ENCODE results near the gene ABCG1.

The ABCG1 gene

GRCh38 chr21:42209801-42210479 is 9.0 kb upstream of the ABCG1 start:
- no peak for DNase-seq (ENCODE audit: extremely low spot score)
- TF ChIP-seq TARDBP (IDR thresholded peaks at IDR 0.05) (no peak), L3MBTL2 (conservative IDR thresholded peaks at IDR 0.05) (no peak)
- ChIA-PET POLR2A (no interaction called here), CTCF (no interaction called here)

GRCh38 chr21:42212266-42212665 is 6.7 kb upstream of the ABCG1 start:
- POLR2A ChIA-PET: interaction anchor here (0.7 kb wide), 1 partner anchor 254 kb away, joined by 3 read pairs; no protein-coding TSS in a partner anchor
- CTCF ChIA-PET: no interaction called here
- TF ChIP-seq FOXK2 (IDR thresholded peaks at IDR 0.05) (no peak), L3MBTL2 (conservative IDR thresholded peaks at IDR 0.05) (no peak), LEF1 (IDR thresholded peaks at IDR 0.05; ENCODE audit: borderline replicate concordance) (no peak), PKNOX1 (IDR thresholded peaks at IDR 0.05) (no peak), TARDBP (IDR thresholded peaks at IDR 0.05) (no peak), SUZ12 (IDR thresholded peaks at IDR 0.05) (no peak), HDGF (IDR thresholded peaks at IDR 0.05; ENCODE audit: borderline replicate concordance) (no peak), FOXA1 (IDR thresholded peaks at IDR 0.05) (no peak), CTBP1 (IDR thresholded peaks at IDR 0.05; ENCODE audit: borderline replicate concordance) (no peak), NFRKB (IDR thresholded peaks at IDR 0.05) (no peak), ARNT (IDR thresholded peaks at IDR 0.05) (no peak), BHLHE40 (IDR thresholded peaks at IDR 0.05; ENCODE audit: borderline replicate concordance) (no peak), SP1 (IDR thresholded peaks at IDR 0.05) (no peak), FOXM1 (IDR thresholded peaks at IDR 0.05; ENCODE audit: borderline replicate concordance) (no peak), ELF4 (IDR thresholded peaks at IDR 0.05) (no peak), ZNF384 (IDR thresholded peaks at IDR 0.05) (no peak)
- no peak for DNase-seq (ENCODE audit: extremely low spot score)

- no peak for DNase-seq (ENCODE audit: extremely low spot score)
- ChIA-PET POLR2A (interaction anchor here (0.7 kb wide), 1 partner anchor 255 kb away, joined by 3 read pairs; no protein-coding TSS in a partner anchor), CTCF (no interaction called here)
- TF ChIP-seq L3MBTL2 (conservative IDR thresholded peaks at IDR 0.05) (no peak), ZNF384 (IDR thresholded peaks at IDR 0.05) (no peak), CTBP1 (IDR thresholded peaks at IDR 0.05; ENCODE audit: borderline replicate concordance) (no peak), SP1 (IDR thresholded peaks at IDR 0.05) (no peak), PKNOX1 (IDR thresholded peaks at IDR 0.05) (no peak), LEF1 (IDR thresholded peaks at IDR 0.05; ENCODE audit: borderline replicate concordance) (no peak), ARNT (IDR thresholded peaks at IDR 0.05) (no peak)
Observed at GRCh38 chr21:42213082-42213774, 5.7 kb upstream of the ABCG1 start.

- TF ChIP-seq ARNT (IDR thresholded peaks at IDR 0.05) (no peak), SP1 (IDR thresholded peaks at IDR 0.05) (no peak), BHLHE40 (IDR thresholded peaks at IDR 0.05; ENCODE audit: borderline replicate concordance) (no peak), FOXA1 (IDR thresholded peaks at IDR 0.05) (no peak)
- ChIA-PET POLR2A (no interaction called here), CTCF (no interaction called here)
- DNase-seq (ENCODE audit: extremely low spot score): no peak
Observed at GRCh38 chr21:42214081-42214750, 4.7 kb upstream of the ABCG1 start.

- no peak for TF ChIP-seq LEF1 (IDR thresholded peaks at IDR 0.05; ENCODE audit: borderline replicate concordance)
- no peak for TF ChIP-seq ELF4 (IDR thresholded peaks at IDR 0.05)
- TF ChIP-seq CTBP1 (IDR thresholded peaks at IDR 0.05; ENCODE audit: borderline replicate concordance): no peak
- TF ChIP-seq SUZ12 (IDR thresholded peaks at IDR 0.05): no peak
- TF ChIP-seq HDGF (IDR thresholded peaks at IDR 0.05; ENCODE audit: borderline replicate concordance): no peak
- TF ChIP-seq NFRKB (IDR thresholded peaks at IDR 0.05): no peak
- no peak for TF ChIP-seq FOXK2 (IDR thresholded peaks at IDR 0.05)
- TF ChIP-seq L3MBTL2 (conservative IDR thresholded peaks at IDR 0.05): no peak
- ChIA-PET POLR2A (no interaction called here), CTCF (no interaction called here)
- no peak for DNase-seq (ENCODE audit: extremely low spot score)
Observed at GRCh38 chr21:42214921-42215320, 4.0 kb upstream of the ABCG1 start.

GRCh38 chr21:42215942-42216725 is 2.8 kb upstream of the ABCG1 start:
- TF ChIP-seq HDGF (IDR thresholded peaks at IDR 0.05; ENCODE audit: borderline replicate concordance) (no peak), BHLHE40 (IDR thresholded peaks at IDR 0.05; ENCODE audit: borderline replicate concordance) (no peak), LEF1 (IDR thresholded peaks at IDR 0.05; ENCODE audit: borderline replicate concordance) (no peak), L3MBTL2 (conservative IDR thresholded peaks at IDR 0.05) (no peak), FOXK2 (IDR thresholded peaks at IDR 0.05) (no peak), FOXA1 (IDR thresholded peaks at IDR 0.05) (no peak), NFRKB (IDR thresholded peaks at IDR 0.05) (no peak)
- POLR2A ChIA-PET: no interaction called here
- no peak for DNase-seq (ENCODE audit: extremely low spot score)
- CTCF ChIA-PET: no interaction called here

Data from HEK293T (cell line).